GM19023 (cell line): ENCODE measurements around the gene TOR1A.

Experiments used
- ATAC-seq: cut with Tn5 transposase; IDR thresholded peaks from one replicate; pipeline ENCODE4 v1.9.1; 2021; ENCODE audit warnings: mild to moderate bottlenecking, moderate library complexity; ENCODE audit not compliant: unreplicated experiment

The TOR1A gene

GRCh38 chr9:129823935-129824601, at the start of gene TOR1A:
TSS of gene TOR1A (minus strand) at chr9:129824136. CDS start at chr9:129824085, 51 bp downstream.
- peak; percentile 82 for ATAC-seq

- no peak for ATAC-seq
Observed at GRCh38 chr9:129871046-129871445, 47.1 kb upstream of the TOR1A start.

- ATAC-seq = no peak
Observed at GRCh38 chr9:129869585-129870501, 45.9 kb upstream of the TOR1A start.

GRCh38 chr9:129868872-129869486, 45.0 kb upstream of the TOR1A start:
- no peak for ATAC-seq

GRCh38 chr9:129868023-129868871, 44.3 kb upstream of the TOR1A start:
- no peak for ATAC-seq

- ATAC-seq = no peak
Observed at GRCh38 chr9:129867136-129868022, 43.4 kb upstream of the TOR1A start.

GRCh38 chr9:129866394-129867135, 42.6 kb upstream of the TOR1A start:
- ATAC-seq = no peak

GRCh38 chr9:129865668-129866320, 41.9 kb upstream of the TOR1A start:
- ATAC-seq = no peak

- ATAC-seq = no peak
Observed at GRCh38 chr9:129864991-129865647, 41.2 kb upstream of the TOR1A start.

- ATAC-seq = no peak
Observed at GRCh38 chr9:129863059-129863690, 39.2 kb upstream of the TOR1A start.

GRCh38 chr9:129861447-129861827, 37.5 kb upstream of the TOR1A start:
- no peak for ATAC-seq

- no peak for ATAC-seq
Observed at GRCh38 chr9:129860653-129861446, 36.9 kb upstream of the TOR1A start.

- no peak for ATAC-seq
Observed at GRCh38 chr9:129858167-129858962, 34.4 kb upstream of the TOR1A start.

- no peak for ATAC-seq
Observed at GRCh38 chr9:129857207-129857606, 33.3 kb upstream of the TOR1A start.

- no peak for ATAC-seq
Observed at GRCh38 chr9:129854588-129855110, 30.7 kb upstream of the TOR1A start.

- no peak for ATAC-seq
Observed at GRCh38 chr9:129853614-129854013, 29.7 kb upstream of the TOR1A start.
